HEK293T (cell line): ENCODE results near the gene RAPGEF6.
A peak's percentile ranks its signal among the peaks of the same experiment; 100 is the strongest.

ENCODE experiments used
- CTCF ChIA-PET: fragments of 350-600 bp; formaldehyde crosslinking; extraction: SDS; loops from one replicate; lab custom pipeline; 2021; ENCODE audit warnings: antibody characterized with exemption, inconsistent platforms; lab: Yijun Ruan, JAX
- POLR2A ChIA-PET: fragments of 350-600 bp; formaldehyde crosslinking; extraction: SDS; loops from one replicate; lab custom pipeline; 2020; ENCODE audit warnings: antibody characterized with exemption, inconsistent platforms; lab: Yijun Ruan, JAX
- DNase-seq: peaks from one replicate; pipeline ENCODE4 v3.0.0; 2012; ENCODE audit warnings: mixed read lengths; ENCODE audit errors: extremely low spot score
- ARNT ChIP-seq: fragments of 450-650 bp; IDR thresholded peaks from 2 replicates; pipeline ENCODE4 v1.6.1; 2017; ENCODE audit warnings: mild to moderate bottlenecking
- BHLHE40 ChIP-seq: fragments of 450-650 bp; IDR thresholded peaks from 2 replicates; pipeline ENCODE4 v1.6.1; 2016; ENCODE audit warnings: mild to moderate bottlenecking, moderate library complexity, borderline replicate concordance
- CTBP1 ChIP-seq: fragments of 450-650 bp; IDR thresholded peaks from 2 replicates; pipeline ENCODE4 v1.6.1; 2016; ENCODE audit warnings: borderline replicate concordance
- ELF4 ChIP-seq: fragments of 450-650 bp; IDR thresholded peaks from 2 replicates; pipeline ENCODE4 v1.6.1; 2017; ENCODE audit warnings: antibody characterized with exemption
- FOXA1 ChIP-seq: fragments of 450-650 bp; IDR thresholded peaks from 2 replicates; pipeline ENCODE4 v1.6.1; 2016; ENCODE audit warnings: mild to moderate bottlenecking
- FOXK2 ChIP-seq: fragments of 450-650 bp; IDR thresholded peaks from 2 replicates; pipeline ENCODE4 v1.6.1; 2016; ENCODE audit warnings: mild to moderate bottlenecking
- FOXM1 ChIP-seq: fragments of 450-650 bp; IDR thresholded peaks from 2 replicates; pipeline ENCODE4 v1.6.1; 2017; ENCODE audit warnings: mild to moderate bottlenecking, borderline replicate concordance
- HDGF ChIP-seq: fragments of 450-650 bp; IDR thresholded peaks from 2 replicates; pipeline ENCODE4 v1.6.1; 2017; ENCODE audit warnings: antibody characterized with exemption, borderline replicate concordance
- L3MBTL2 ChIP-seq: fragments of 450-650 bp; conservative IDR thresholded peaks from 2 replicates; pipeline ENCODE4 v1.6.1; 2016; ENCODE audit warnings: mild to moderate bottlenecking
- LEF1 ChIP-seq: fragments of 450-650 bp; IDR thresholded peaks from 2 replicates; pipeline ENCODE4 v1.6.1; 2017; ENCODE audit warnings: mild to moderate bottlenecking, borderline replicate concordance
- NFRKB ChIP-seq: fragments of 450-650 bp; IDR thresholded peaks from 2 replicates; pipeline ENCODE4 v1.6.1; 2016; ENCODE audit warnings: mild to moderate bottlenecking, moderate library complexity
- SP1 ChIP-seq: fragments of 450-650 bp; IDR thresholded peaks from 2 replicates; pipeline ENCODE4 v1.6.1; 2017
- SUZ12 ChIP-seq: fragments of 450-650 bp; IDR thresholded peaks from 2 replicates; pipeline ENCODE4 v1.6.1; 2016; ENCODE audit warnings: mild to moderate bottlenecking
- TARDBP ChIP-seq: fragments of 450-650 bp; IDR thresholded peaks from 2 replicates; pipeline ENCODE4 v1.6.1; 2016
- ZNF384 ChIP-seq: fragments of 450-650 bp; IDR thresholded peaks from 2 replicates; pipeline ENCODE4 v1.6.1; 2016
- TF ChIP-seq, protein P1 (sequence below): fragments of 450-650 bp; IDR thresholded peaks from 2 replicates; pipeline ENCODE4 v1.6.1; 2016

The RAPGEF6 gene

DNA sequence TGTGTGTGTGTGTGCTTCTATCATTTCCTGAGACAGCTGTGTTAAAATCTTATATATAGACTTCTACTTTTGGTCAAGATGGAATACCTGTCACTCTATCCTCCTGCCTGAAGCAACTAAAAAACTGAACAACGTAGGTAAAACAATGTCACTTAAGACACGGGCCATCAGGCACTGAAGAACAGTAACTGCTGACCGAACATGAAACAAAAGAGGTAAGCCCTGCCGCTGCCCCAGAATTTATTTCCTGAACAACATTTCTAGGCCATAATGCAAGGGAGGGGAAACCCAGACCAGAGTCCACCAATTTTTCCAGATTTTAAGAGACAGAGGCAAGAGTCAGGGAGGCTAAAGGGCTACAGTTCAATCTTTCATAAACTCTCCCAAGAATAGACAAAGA is 215.2 kb downstream of the RAPGEF6 start:
- no peak for DNase-seq
- TF ChIP-seq CTBP1, result no peak
- TF ChIP-seq TARDBP, result no peak
- TF ChIP-seq FOXA1, result no peak
- TF ChIP-seq, protein P1, sequence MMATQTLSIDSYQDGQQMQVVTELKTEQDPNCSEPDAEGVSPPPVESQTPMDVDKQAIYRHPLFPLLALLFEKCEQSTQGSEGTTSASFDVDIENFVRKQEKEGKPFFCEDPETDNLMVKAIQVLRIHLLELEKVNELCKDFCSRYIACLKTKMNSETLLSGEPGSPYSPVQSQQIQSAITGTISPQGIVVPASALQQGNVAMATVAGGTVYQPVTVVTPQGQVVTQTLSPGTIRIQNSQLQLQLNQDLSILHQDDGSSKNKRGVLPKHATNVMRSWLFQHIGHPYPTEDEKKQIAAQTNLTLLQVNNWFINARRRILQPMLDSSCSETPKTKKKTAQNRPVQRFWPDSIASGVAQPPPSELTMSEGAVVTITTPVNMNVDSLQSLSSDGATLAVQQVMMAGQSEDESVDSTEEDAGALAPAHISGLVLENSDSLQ, result no peak
- TF ChIP-seq HDGF, result no peak
- TF ChIP-seq ZNF384, result no peak
- no peak for TF ChIP-seq ARNT
- no peak for TF ChIP-seq FOXM1
- no peak for TF ChIP-seq NFRKB
- TF ChIP-seq SUZ12, result no peak
- no peak for TF ChIP-seq FOXK2
- TF ChIP-seq BHLHE40, result no peak
- TF ChIP-seq ELF4, result no peak
- no peak for TF ChIP-seq SP1
- TF ChIP-seq LEF1, result no peak
- CTCF ChIA-PET, result interaction anchor here (0.6 to 1.6 kb wide), 2 partner anchors 45 to 588 kb away, joined by 3 to 4 read pairs; no protein-coding TSS in a partner anchor
- POLR2A ChIA-PET, result no interaction called here

DNA sequence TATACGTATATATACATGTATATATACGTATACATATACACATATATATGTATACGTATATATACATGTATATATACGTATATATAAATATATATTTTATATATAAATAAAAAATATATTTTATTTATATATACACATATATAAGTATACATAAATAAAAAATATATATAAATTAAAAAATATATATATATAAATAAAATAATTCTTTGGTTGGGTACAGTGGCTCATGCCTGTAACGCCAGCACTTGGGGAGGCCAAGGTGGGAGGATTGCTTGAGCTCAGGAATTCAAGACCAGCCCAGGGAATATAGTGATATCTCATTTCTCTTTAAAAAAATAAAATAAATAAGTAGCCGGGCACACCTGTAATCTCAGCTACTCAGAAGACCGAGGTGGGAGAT is 216.2 kb downstream of the RAPGEF6 start:
- ChIA-PET CTCF (interaction anchor here (0.7 to 1.6 kb wide), 2 partner anchors 156 to 589 kb away, joined by 3 to 4 read pairs; no protein-coding TSS in a partner anchor), POLR2A (no interaction called here)

GRCh38 chr5:131417240-131417869 is 217.7 kb downstream of the RAPGEF6 start:
- POLR2A ChIA-PET, result no interaction called here

More for the DNA sequence above, 216.2 kb downstream of the RAPGEF6 start:
- no peak for TF ChIP-seq NFRKB
- no peak for TF ChIP-seq LEF1
- TF ChIP-seq L3MBTL2, result no peak
- TF ChIP-seq ELF4, result no peak
- TF ChIP-seq SUZ12, result no peak
- TF ChIP-seq ARNT, result no peak
- TF ChIP-seq, protein P1, result no peak
- TF ChIP-seq HDGF, result no peak
- TF ChIP-seq FOXK2, result no peak
- TF ChIP-seq CTBP1, result no peak
- no peak for TF ChIP-seq TARDBP
- TF ChIP-seq FOXA1, result no peak
- TF ChIP-seq FOXM1, result no peak
- TF ChIP-seq BHLHE40, result no peak
- TF ChIP-seq ZNF384, result no peak
- TF ChIP-seq SP1, result no peak
- no peak for DNase-seq

GRCh38 chr5:131416729-131417128 is 218.3 kb downstream of the RAPGEF6 start:
- POLR2A ChIA-PET, result no interaction called here
- DNase-seq, result no peak
- CTCF ChIA-PET, result no interaction called here

More at GRCh38 chr5:131417240-131417869, 217.7 kb downstream of the RAPGEF6 start:
- TF ChIP-seq ZNF384, result peak; percentile 50; the same call in 1 of the 2 replicates
- no peak for TF ChIP-seq FOXA1
- CTCF ChIA-PET, result no interaction called here
- DNase-seq, result peak; percentile 64

GRCh38 chr5:131413605-131414559 is 221.1 kb downstream of the RAPGEF6 start:
- TF ChIP-seq LEF1 (no peak), SP1 (no peak), L3MBTL2 (no peak), TARDBP (no peak), ARNT (no peak), ELF4 (no peak), CTBP1 (no peak), SUZ12 (no peak), ZNF384 (no peak)
- ChIA-PET POLR2A (no interaction called here), CTCF (interaction anchor here (0.6 kb wide), 1 partner anchor 428 kb away, joined by 3 read pairs; no protein-coding TSS in a partner anchor)
- no peak for DNase-seq

More at GRCh38 chr5:131416729-131417128, 218.3 kb downstream of the RAPGEF6 start:
- TF ChIP-seq ARNT (no peak), TARDBP (no peak), FOXK2 (no peak), FOXM1 (no peak), CTBP1 (no peak), HDGF (no peak), SP1 (no peak), ZNF384 (no peak), SUZ12 (no peak), L3MBTL2 (no peak)
- TF ChIP-seq, protein P1, result no peak
